Measurements from ENCODE around the gene HOXA10. TPM values are rescaled to one million over a fixed set of nuclear protein-coding genes. Genes with fewer than 3 reads are reported as not detected.

HOXA10 gene
- total RNA-seq, 1 experiment from 2014 or later = 19.6 TPM

GRCh38 chr7:27200761-27201579 lies 26.9 kb upstream of the HOXA10 start:
- ATAC-seq (peak; percentile 1; the same call in 1 of the 2 replicates), DNase-seq (ENCODE audit: low read depth, low spot score) (no peak)
- H3K79me2 ChIP-seq (ENCODE audit: insufficient read depth, low read length) = no peaks in the 10 kb centered on the region
- H4K20me1 ChIP-seq (ENCODE audit: insufficient read depth) = no peaks in the 10 kb centered on the region
- TSS peak; percentile 60 for BruUV-seq (replicated peaks)
- peak overlapping the region; percentile 84 for H3K4me2 ChIP-seq (ENCODE audit: low read length)
- peak overlapping the region; percentile 55 for H3K9ac ChIP-seq (ENCODE audit: low read length)
- peak overlapping the region; percentile 77 for H2AFZ ChIP-seq (ENCODE audit: low read depth, low read length, poor library complexity, severe bottlenecking)
- no peaks in the 10 kb centered on the region for H3K9me2 ChIP-seq (ENCODE audit: insufficient read depth)
- peaks cover 0 to 24% of the 10 kb centered on the region in 2 experiments; a peak in 3 of 4 replicates for H3K4me1 ChIP-seq (ENCODE audit: control insufficient read depth in 1 of 2, insufficient read depth in 2 of 2, low read length in 2 of 2)
- no peaks in the 10 kb centered on the region for H3K36me3 ChIP-seq (ENCODE audit: control insufficient read depth in 1 of 2, insufficient read depth in 2 of 2, low read length in 2 of 2)
- intact Hi-C loops (cut with micrococcal nuclease) = no loop called here
- H3K27me3 ChIP-seq (ENCODE audit: insufficient read depth, low read length) = no peaks in the 10 kb centered on the region
- H3K9me3 ChIP-seq (ENCODE audit: control insufficient read depth in 1 of 2, insufficient read depth in 1 of 2, low read depth in 1 of 2, low read length in 2 of 2) = no peaks in the 10 kb centered on the region
- ChIA-PET CTCF (interaction anchor here (1.0 to 1.8 kb wide), 3 partner anchors 720 to 896 kb away, joined by 5 to 8 read pairs (median 5); no protein-coding TSS in a partner anchor), RAD21 (ENCODE audit: low non-redundant PET in 1 of 2, low total read pairs in 2 of 2, uncharacterized antibody in 2 of 2, unreplicated experiment in 2 of 2) (no interaction called here), POLR2A (no interaction called here)
- TF ChIP-seq TCF7L2 (IDR thresholded peaks at IDR 0.05; ENCODE audit: borderline replicate concordance, extremely low read depth, insufficient read depth, insufficient read length) (no peak), FOSL1 (IDR thresholded peaks at IDR 0.05; ENCODE audit: low read depth) (no peak), ZBTB33 (IDR thresholded peaks at IDR 0.05; ENCODE audit: extremely low read depth, insufficient replicate concordance, low read length) (no peak), ATF3 (IDR thresholded peaks at IDR 0.05) (no peak), CBX3 (IDR thresholded peaks at IDR 0.05; ENCODE audit: low read depth) (no peak), CTCF (IDR thresholded peaks at IDR 0.05 in 2 of 3, conservative IDR thresholded peaks at IDR 0.05 in 1 of 3; ENCODE audit: borderline replicate concordance in 1 of 3, insufficient read depth in 1 of 3, low read depth in 2 of 3, low read length in 2 of 3) (no peak)
- H3K4me3 ChIP-seq (replicated peaks in 1 of 2; ENCODE audit: low read depth in 1 of 2, low read length in 2 of 2) = peak overlapping the region; percentile 59 to 70
- H3K27ac ChIP-seq (ENCODE audit: low read depth, low read length) = no peak overlapping the region; the same call in 1 of the 2 replicates
